ENCODE results near the gene CELSR1. TPM values are rescaled to one million over a fixed set of nuclear protein-coding genes. Genes with fewer than 3 reads are reported as not detected.

The CELSR1 gene
- polyA plus RNA-seq, 2 donors, result 19.8 to 34.8 TPM

DNA sequence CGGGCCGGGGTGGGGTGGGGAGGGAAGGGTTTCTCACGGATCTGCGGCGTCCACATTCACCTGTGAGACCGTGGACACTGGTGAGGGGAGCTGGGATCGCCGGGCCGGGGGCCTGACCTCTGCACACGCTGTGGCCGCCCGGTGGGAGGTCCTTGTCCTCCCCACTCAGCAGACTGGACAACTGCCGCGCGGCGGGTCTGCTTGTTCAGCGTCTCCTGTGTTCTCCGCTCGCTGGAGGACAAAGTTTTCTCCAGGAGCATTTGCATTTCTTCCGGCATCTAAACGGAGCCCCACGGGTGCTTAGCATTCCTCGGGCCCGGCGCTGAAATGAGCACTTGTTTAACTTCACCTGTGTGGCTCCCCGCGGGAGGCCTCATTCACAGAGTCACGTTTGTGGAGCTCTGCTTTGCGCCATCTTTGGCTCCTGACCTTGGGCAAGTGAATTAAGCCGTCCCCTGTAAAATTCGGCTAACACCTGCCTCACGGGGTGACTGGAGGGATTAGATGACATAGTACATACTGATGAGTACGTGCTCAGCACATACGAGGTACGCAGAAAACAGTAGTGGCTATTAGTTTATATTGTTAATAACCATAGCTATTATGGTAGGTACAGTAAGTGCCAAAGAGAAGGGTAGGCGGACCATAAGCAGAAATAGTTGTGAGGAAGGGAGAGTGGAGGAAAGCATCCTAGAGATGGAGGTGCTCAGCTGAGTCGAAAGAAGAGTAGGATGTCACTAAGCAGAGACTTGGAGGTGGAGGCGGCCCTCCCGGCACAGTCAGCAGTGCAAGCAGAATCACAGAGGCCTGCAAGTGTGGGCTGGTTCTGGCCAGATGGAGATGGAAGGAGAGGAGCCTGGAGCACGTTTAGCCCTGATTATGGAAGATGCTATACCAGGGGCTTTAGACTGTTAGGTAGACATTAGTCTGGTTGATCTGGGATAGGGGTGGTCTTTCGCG lies 201.0 kb downstream of the CELSR1 start:
- H3K27me3 ChIP-seq (ENCODE audit: control insufficient read depth in 1 of 2, insufficient read depth in 2 of 2, low read length in 2 of 2), result no peaks in the 10 kb centered on the region
- peak overlapping the region; percentile 88 to 92 for H3K27ac ChIP-seq (ENCODE audit: low read depth in 2 of 2, low read length in 1 of 2)
- no peaks in the 10 kb centered on the region for H3K9me3 ChIP-seq (ENCODE audit: control insufficient read depth in 2 of 2, insufficient read depth in 1 of 2, low read depth in 1 of 2, low read length in 1 of 2)
- peaks cover 5 to 6% of the 10 kb centered on the region in 2 donors for H3K4me1 ChIP-seq (ENCODE audit: control insufficient read depth in 2 of 2, insufficient read depth in 2 of 2, low read length in 1 of 2)
- peak overlapping the region; percentile 91 to 95 for H3K4me3 ChIP-seq (ENCODE audit: low read depth in 1 of 2, low read length in 2 of 2)
- 7 to 8% methylated on average over 42 of the region's 42 CpGs for WGBS, 2 donors
- peaks cover 5 to 10% of the 10 kb centered on the region in 2 donors for H3K36me3 ChIP-seq (ENCODE audit: control insufficient read depth in 2 of 2, insufficient read depth in 2 of 2, low read length in 1 of 2)

DNA sequence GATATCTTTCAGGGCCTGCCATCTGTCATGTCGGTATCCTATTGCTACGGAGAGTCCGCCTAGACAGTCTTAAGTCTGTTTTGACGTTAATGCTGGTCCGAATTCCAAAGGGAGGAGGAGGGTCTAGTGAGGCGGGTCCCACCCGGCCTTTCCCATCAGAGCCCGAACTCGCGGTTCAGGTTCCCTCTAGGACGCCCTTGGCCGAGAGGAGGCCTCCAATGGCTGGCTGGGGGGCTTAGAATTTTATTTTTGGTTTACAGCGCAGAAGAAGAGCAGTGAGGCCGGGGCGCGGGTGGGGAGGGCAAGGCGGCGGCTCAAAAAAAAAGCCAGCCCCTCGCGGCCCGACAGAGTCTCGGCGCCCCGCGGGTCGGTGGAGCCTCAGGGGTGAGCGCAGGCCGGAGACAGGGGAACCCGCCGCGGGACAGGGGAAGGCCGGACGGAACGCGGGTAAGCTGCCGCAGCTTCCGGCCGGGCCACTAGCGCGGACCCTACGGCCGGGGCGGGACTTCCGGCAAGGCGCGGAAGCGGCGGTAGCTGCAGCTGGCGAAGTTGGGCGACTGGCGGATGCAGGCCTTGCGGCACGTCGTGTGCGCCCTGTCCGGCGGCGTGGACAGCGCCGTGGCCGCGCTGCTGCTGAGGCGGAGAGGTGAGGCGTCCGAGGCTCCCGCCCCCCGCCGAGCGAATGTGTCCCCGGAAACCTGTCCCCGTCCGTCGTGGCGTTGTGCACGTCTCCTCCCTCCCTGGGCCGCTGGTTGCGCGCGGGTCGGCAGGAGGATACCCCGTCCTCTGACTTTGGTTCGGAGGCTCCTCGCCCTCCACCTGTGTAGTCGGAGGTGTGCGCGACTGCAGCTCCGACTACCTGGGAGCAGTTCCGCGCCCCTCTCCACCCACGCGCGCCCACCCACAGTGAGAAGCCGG lies 202.0 kb downstream of the CELSR1 start, which contains the start of gene TRMU:
TRMU (plus strand) TSS at position 514 of the 918 bp plus-strand sequence; CDS start at position 565, 51 bp downstream.
- Histone ChIP-seq H3K4me1 (ENCODE audit: control insufficient read depth in 2 of 2, insufficient read depth in 2 of 2, low read length in 1 of 2) (peaks cover 5 to 6% of the 10 kb centered on the region in 2 donors), H3K36me3 (ENCODE audit: control insufficient read depth in 2 of 2, insufficient read depth in 2 of 2, low read length in 1 of 2) (peaks cover 5 to 10% of the 10 kb centered on the region in 2 donors), H3K9me3 (ENCODE audit: control insufficient read depth in 2 of 2, insufficient read depth in 1 of 2, low read depth in 1 of 2, low read length in 1 of 2) (no peaks in the 10 kb centered on the region), H3K27me3 (ENCODE audit: control insufficient read depth in 1 of 2, insufficient read depth in 2 of 2, low read length in 2 of 2) (no peaks in the 10 kb centered on the region), H3K27ac (ENCODE audit: low read depth in 2 of 2, low read length in 1 of 2) (peak within 1 kb of the TSS; percentile 88 to 92), H3K4me3 (ENCODE audit: low read depth in 1 of 2, low read length in 2 of 2) (peak within 1 kb of the TSS; percentile 91 to 95)
- 1 to 2% methylated on average over 60 to 93 of the region's 93 CpGs for WGBS, 2 donors

DNA sequence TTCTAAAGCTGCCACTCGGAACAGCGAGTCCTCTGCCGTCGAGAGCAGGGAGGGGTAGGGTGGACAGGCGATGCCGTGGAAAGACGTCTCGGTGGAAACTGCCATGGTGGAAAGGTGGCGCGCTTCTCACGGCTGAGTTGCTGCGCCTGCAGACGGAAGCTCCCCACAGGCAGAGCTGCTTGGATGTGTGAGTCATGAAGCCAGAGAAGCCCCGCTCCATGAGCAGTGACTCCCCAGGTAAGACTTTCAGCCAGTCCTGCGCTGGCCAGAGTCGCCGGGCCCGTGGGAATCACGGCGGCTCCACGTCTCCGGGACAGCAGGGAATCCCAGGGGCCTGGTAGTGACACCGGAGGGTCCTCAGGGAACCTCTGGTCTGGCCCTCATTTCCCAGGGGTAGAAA lies 205.9 kb downstream of the CELSR1 start:
- H3K27me3 ChIP-seq (ENCODE audit: control insufficient read depth in 1 of 2, insufficient read depth in 2 of 2, low read length in 2 of 2), result no peaks in the 10 kb centered on the region
- H3K27ac ChIP-seq (ENCODE audit: low read depth in 2 of 2, low read length in 1 of 2), result no peak overlapping the region
- no peak overlapping the region for H3K4me3 ChIP-seq (ENCODE audit: low read depth in 1 of 2, low read length in 2 of 2)
- peaks cover 0 to 7% of the 10 kb centered on the region in 2 donors for H3K36me3 ChIP-seq (ENCODE audit: control insufficient read depth in 2 of 2, insufficient read depth in 2 of 2, low read length in 1 of 2)
- peaks cover 0 to 3% of the 10 kb centered on the region in 2 donors for H3K4me1 ChIP-seq (ENCODE audit: control insufficient read depth in 2 of 2, insufficient read depth in 2 of 2, low read length in 1 of 2)
- WGBS, 2 donors, result 96 to 97% methylated on average over 23 of the region's 23 CpGs
- no peaks in the 10 kb centered on the region for H3K9me3 ChIP-seq (ENCODE audit: control insufficient read depth in 2 of 2, insufficient read depth in 1 of 2, low read depth in 1 of 2, low read length in 1 of 2)

DNA sequence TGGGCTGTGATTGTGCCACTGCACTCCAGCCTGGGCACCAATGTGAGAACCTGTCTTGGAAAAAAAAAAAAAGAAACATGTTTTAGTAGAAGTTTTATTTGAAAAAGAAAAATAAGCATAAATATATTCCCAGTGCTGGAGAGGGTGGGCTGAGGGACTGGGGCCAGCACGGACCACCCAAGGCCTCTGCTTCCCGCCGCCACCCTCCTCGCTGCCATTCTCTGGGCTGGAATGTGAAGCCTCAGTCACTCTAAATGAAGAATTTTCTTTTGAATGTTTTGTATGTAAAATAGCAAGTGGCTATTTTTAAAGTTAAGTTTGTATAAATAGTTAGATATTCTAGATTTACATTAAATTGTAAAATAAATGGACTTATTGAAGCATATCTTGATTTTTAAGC lies 207.0 kb downstream of the CELSR1 start:
- Histone ChIP-seq H3K36me3 (ENCODE audit: control insufficient read depth in 2 of 2, insufficient read depth in 2 of 2, low read length in 1 of 2) (peaks cover 0 to 8% of the 10 kb centered on the region in 2 donors), H3K4me3 (ENCODE audit: low read depth in 1 of 2, low read length in 2 of 2) (no peak overlapping the region), H3K9me3 (ENCODE audit: control insufficient read depth in 2 of 2, insufficient read depth in 1 of 2, low read depth in 1 of 2, low read length in 1 of 2) (no peaks in the 10 kb centered on the region), H3K27me3 (ENCODE audit: control insufficient read depth in 1 of 2, insufficient read depth in 2 of 2, low read length in 2 of 2) (no peaks in the 10 kb centered on the region), H3K4me1 (ENCODE audit: control insufficient read depth in 2 of 2, insufficient read depth in 2 of 2, low read length in 1 of 2) (peaks cover 0 to 3% of the 10 kb centered on the region in 2 donors), H3K27ac (ENCODE audit: low read depth in 2 of 2, low read length in 1 of 2) (no peak overlapping the region)
- WGBS, 2 donors, result 97 to 98% methylated on average over 4 of the region's 4 CpGs

DNA sequence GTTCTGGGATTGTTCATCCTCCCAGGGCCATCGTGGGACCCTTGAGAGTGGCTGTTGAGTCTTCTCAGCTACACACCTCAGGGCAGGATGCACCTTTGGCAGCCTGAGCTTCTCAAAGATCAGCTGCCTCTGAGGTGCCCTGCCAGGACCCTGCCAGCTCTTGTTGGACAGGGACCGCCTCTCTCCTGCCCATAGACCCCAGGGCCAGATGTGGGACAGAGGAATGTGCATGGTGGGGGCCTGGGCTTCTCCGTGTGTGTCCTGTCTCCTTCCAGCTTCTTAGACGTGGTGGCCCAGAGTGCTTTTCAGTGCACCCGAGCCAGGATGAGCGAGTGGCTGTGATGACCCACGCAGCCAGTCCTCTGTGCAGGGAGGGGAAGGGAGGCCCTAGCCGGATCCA lies 207.8 kb downstream of the CELSR1 start:
- Histone ChIP-seq H3K27me3 (ENCODE audit: control insufficient read depth in 1 of 2, insufficient read depth in 2 of 2, low read length in 2 of 2) (no peaks in the 10 kb centered on the region), H3K9me3 (ENCODE audit: control insufficient read depth in 2 of 2, insufficient read depth in 1 of 2, low read depth in 1 of 2, low read length in 1 of 2) (no peaks in the 10 kb centered on the region), H3K27ac (ENCODE audit: low read depth in 2 of 2, low read length in 1 of 2) (no peak overlapping the region), H3K36me3 (ENCODE audit: control insufficient read depth in 2 of 2, insufficient read depth in 2 of 2, low read length in 1 of 2) (peaks cover 0 to 8% of the 10 kb centered on the region in 2 donors), H3K4me3 (ENCODE audit: low read depth in 1 of 2, low read length in 2 of 2) (no peak overlapping the region), H3K4me1 (ENCODE audit: control insufficient read depth in 2 of 2, insufficient read depth in 2 of 2, low read length in 1 of 2) (peaks cover 0 to under 1% of the 10 kb centered on the region in 2 donors)
- WGBS, 2 donors, result 89 to 95% methylated on average over 8 of the region's 8 CpGs

DNA sequence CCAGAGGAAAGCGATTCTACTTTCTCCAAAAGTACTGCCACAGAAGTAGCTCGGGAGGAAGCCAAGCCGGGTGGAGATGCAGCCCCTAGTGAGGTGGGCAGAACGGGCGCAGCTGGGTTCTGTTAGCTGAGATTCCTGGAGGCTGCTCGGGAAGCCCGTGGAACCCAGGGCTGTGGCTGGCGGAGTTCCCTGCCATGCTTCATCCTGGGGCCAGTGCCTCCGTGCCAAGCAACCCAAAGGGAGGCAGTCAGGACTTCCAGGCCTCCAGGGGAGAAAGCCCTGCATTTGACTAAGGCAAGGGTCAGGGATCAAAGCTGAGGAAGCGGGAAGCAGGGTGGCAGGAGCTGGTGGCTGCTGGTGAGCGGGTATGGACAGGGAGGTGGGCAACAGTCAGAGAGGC lies 208.6 kb downstream of the CELSR1 start:
- H3K36me3 ChIP-seq (ENCODE audit: control insufficient read depth in 2 of 2, insufficient read depth in 2 of 2, low read length in 1 of 2), result peaks cover 0 to 8% of the 10 kb centered on the region in 2 donors
- WGBS, 2 donors, result 97 to 99% methylated on average over 11 of the region's 11 CpGs

DNA sequence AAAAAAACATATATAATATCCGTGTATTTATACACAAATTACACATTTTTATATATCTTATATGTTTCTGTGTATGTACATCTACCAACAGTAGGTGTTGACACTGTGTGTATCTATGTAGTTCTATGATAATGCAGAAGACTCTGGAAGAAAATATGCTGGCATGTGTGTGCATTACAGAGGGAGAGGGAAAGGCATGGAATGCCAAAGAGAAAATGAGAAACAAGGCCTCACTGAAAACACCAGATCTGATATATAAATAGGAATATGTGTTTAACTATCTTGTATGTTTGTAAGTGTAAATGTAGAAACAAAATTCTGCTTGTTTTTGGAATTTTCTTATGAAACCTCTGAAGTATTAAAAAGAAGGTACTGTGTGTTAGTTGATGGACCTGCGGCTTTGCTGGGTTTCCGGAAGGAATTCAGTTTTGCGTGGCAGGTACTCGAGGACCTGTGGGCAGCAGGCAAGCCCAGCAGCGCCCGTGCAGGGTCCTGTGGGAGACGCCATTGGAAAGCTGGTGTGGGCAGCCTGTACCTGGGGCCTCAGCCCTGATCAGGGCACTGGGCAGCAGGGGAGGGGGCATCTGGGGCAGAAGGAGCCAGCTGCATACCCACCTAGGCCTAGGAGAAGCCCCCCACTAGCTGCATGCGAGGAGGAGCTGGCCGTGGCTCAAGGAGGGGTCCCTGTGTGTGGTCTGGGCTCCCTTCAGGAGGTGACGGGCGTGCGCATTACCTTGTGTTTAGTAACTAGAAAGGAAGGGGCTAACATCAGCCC lies 209.5 kb downstream of the CELSR1 start:
- Histone ChIP-seq H3K4me3 (ENCODE audit: low read depth in 1 of 2, low read length in 2 of 2) (no peak overlapping the region), H3K27ac (ENCODE audit: low read depth in 2 of 2, low read length in 1 of 2) (no peak overlapping the region), H3K9me3 (ENCODE audit: control insufficient read depth in 2 of 2, insufficient read depth in 1 of 2, low read depth in 1 of 2, low read length in 1 of 2) (no peaks in the 10 kb centered on the region), H3K4me1 (ENCODE audit: control insufficient read depth in 2 of 2, insufficient read depth in 2 of 2, low read length in 1 of 2) (no peaks in the 10 kb centered on the region), H3K27me3 (ENCODE audit: control insufficient read depth in 1 of 2, insufficient read depth in 2 of 2, low read length in 2 of 2) (no peaks in the 10 kb centered on the region), H3K36me3 (ENCODE audit: control insufficient read depth in 2 of 2, insufficient read depth in 2 of 2, low read length in 1 of 2) (peaks cover 0 to 8% of the 10 kb centered on the region in 2 donors)
- 96 to 97% methylated on average over 13 of the region's 13 CpGs for WGBS, 2 donors

More for the DNA sequence above, 208.6 kb downstream of the CELSR1 start:
- no peak overlapping the region for H3K4me3 ChIP-seq (ENCODE audit: low read depth in 1 of 2, low read length in 2 of 2)
- no peak overlapping the region for H3K27ac ChIP-seq (ENCODE audit: low read depth in 2 of 2, low read length in 1 of 2)
- H3K4me1 ChIP-seq (ENCODE audit: control insufficient read depth in 2 of 2, insufficient read depth in 2 of 2, low read length in 1 of 2), result no peaks in the 10 kb centered on the region
- no peaks in the 10 kb centered on the region for H3K9me3 ChIP-seq (ENCODE audit: control insufficient read depth in 2 of 2, insufficient read depth in 1 of 2, low read depth in 1 of 2, low read length in 1 of 2)
- H3K27me3 ChIP-seq (ENCODE audit: control insufficient read depth in 1 of 2, insufficient read depth in 2 of 2, low read length in 2 of 2), result no peaks in the 10 kb centered on the region

DNA sequence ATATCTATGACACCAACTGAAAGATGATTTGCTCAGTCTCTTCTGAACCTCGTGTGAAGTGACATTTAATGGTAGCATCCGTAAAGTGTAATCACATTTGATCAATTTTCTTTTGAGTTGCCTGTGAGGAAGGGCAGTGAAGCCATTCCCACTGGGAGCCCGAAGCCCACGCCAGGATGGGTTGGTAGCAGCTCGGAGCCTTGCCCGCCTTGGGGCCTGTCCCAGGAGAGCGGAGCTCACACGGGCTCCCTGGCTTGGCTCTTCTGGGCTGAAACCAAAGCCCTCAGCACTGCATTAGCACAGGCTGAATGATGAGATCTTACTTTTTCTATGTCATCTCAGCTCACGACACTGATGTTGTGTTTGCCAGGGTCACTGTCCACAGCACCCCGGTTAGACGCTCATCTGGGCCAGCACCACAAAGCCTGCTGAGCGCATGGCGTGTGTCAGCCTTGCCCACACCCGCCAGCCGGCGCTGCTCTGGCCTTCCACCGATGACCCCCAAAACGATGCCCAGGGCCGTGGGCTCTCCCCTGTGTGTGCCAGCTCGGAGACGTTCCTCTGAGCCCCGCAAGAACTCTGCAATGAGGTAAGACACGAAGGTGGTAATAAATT lies 211.2 kb downstream of the CELSR1 start:
- H3K9me3 ChIP-seq (ENCODE audit: control insufficient read depth in 2 of 2, insufficient read depth in 1 of 2, low read depth in 1 of 2, low read length in 1 of 2), result no peaks in the 10 kb centered on the region
- H3K27me3 ChIP-seq (ENCODE audit: control insufficient read depth in 1 of 2, insufficient read depth in 2 of 2, low read length in 2 of 2), result no peaks in the 10 kb centered on the region
- WGBS, 2 donors, result 93 to 96% methylated on average over 23 of the region's 23 CpGs
- H3K27ac ChIP-seq (ENCODE audit: low read depth in 2 of 2, low read length in 1 of 2), result no peak overlapping the region
- no peak overlapping the region for H3K4me3 ChIP-seq (ENCODE audit: low read depth in 1 of 2, low read length in 2 of 2)
- H3K36me3 ChIP-seq (ENCODE audit: control insufficient read depth in 2 of 2, insufficient read depth in 2 of 2, low read length in 1 of 2), result peaks cover 0 to 8% of the 10 kb centered on the region in 2 donors
- no peaks in the 10 kb centered on the region for H3K4me1 ChIP-seq (ENCODE audit: control insufficient read depth in 2 of 2, insufficient read depth in 2 of 2, low read length in 1 of 2)

Measured in esophagus (tissue), 2 donors.